NCI-H128 (cell line): ENCODE data around the gene SPO11.

Experiments used
- DNase-seq: peaks from one replicate; lab custom pipeline; 2025; ENCODE audit not compliant: unreplicated experiment; lab: John Stamatoyannopoulos, UW

SPO11 gene

GRCh38 chr20:57389695-57390603 is 60.3 kb downstream of the SPO11 start:
- DNase-seq: no peak

GRCh38 chr20:57390604-57391438 is 61.2 kb downstream of the SPO11 start, which contains the start of gene RBM38:
TSS of gene RBM38 (plus strand) at chr20:57391396. CDS start at chr20:57391582, 186 bp downstream.
- DNase-seq: no peak

- DNase-seq: no peak
These were observed 62.1 kb downstream of the SPO11 start for GRCh38 chr20:57391439-57392301.

- no peak for DNase-seq
These were observed 63.1 kb downstream of the SPO11 start for GRCh38 chr20:57392512-57393271.
